COLO668 (cell line): ENCODE measurements around the gene GAD2.

Experiments used
- DNase-seq: peaks from one replicate; lab custom pipeline; 2025; ENCODE audit not compliant: unreplicated experiment; lab: John Stamatoyannopoulos, UW

Gene GAD2

DNA sequence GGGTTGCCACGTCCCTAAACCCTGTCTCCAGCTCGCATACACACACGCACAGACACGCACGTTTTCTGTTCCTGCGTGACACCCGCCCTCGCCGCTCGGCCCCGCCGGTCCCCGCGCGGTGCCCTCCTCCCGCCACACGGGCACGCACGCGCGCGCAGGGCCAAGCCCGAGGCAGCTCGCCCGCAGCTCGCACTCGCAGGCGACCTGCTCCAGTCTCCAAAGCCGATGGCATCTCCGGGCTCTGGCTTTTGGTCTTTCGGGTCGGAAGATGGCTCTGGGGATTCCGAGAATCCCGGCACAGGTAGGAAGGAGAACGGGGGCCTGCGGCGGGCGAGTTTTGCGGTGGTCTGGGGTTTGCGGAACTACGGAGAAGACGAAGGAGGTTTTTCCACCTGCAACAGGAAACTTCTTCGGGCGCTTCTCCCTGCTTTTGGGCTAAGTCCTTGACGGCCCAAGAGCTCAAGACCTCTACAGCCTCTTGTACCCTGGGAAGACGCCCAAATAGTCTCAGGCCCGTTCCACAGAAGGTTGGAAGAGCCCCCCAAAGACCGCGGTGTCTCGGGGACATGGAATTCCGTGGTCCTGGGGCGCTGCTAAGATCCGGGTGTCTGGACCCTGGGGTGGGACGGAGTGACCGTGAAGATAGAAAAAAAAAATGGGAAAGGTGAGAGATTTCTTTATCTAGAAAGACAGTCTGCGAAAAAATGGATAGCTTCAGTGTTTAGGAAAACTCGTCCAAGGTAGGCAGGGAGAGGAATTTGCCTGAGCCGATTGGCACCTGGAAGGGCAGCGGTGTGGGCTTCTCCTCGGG is at the start of gene GAD2:
Gene GAD2 (plus strand): TSS at position 190 of the 811 bp plus-strand sequence. CDS start 36 bp downstream, at position 226.
- DNase-seq, result peak; percentile 18

DNA sequence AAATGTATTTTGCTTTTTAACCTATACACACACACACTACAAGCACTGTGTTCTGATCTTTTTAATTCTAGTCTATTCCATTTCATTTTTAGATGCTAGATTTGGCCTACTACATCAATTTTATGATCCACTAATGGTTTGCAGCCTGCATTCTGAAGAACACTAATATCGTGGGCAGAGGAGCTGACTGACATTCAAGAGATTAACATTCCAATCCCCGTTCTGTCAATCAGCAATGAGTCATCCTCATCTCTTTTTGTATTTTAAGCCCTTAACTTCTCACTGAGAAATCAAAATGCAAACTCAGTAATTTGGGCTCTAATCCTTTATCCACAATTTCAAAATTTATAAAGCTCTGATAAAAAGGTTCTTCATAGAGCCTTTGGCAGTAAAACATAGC is 47.1 kb upstream of the GAD2 start:
- no peak for DNase-seq

DNA sequence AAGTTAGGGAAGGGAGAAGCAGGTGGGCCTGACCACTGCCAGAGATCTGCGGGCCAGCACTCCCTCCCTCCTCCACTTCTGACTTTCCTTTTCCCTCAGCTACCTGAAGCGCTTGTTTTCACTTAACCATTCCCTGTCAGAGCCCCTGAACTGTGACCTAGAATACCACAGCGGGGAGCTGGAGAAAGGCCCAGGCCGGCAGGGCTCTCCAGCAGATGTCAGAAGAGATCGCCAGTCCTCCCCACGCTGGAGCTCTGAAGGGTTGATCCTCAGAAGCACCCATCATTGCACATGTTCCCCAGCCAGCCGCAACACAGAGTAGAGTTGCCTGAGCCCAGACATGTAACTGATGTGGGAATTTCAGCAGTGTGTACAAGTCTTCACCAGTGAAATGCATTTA is 44.4 kb upstream of the GAD2 start:
- no peak for DNase-seq

DNA sequence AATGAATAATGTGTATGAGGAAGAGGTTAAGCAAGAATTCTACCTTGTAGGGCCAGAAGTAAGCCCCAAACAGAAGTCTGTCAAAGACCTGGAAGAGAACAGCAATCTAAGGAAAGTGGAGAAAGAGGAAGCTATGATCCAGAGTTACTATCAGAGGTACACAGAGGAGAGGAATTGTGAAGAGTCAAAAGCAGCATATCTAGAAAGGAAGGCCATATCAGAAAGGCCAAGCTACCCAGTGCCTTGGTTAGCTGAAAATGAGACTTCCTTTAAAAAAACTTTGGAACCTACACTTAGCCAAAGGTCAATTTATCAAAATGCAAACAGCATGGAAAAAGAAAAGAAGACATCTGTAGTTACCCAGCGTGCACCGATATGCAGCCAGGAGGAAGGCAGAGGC is 42.7 kb upstream of the GAD2 start:
- DNase-seq, result no peak

DNA sequence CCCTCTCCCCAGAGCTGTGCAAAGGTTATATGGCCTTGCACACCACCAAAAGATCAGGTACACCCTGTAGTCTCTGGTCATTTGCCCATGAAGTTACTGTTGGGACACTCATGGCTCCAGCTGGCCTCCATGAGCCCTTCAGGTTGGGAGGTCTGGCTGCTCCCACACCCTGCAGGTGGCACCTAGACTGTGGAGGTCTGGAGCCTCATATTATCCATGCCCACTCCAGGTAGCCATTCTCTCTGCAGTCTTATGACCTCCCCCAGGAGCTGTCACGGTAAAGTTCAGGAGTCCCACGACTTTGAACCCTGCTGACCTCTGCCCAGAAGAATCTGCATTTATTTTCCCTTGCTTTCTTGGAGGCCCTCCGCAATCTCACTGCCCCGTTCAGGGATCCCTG is 39.2 kb upstream of the GAD2 start:
- no peak for DNase-seq

DNA sequence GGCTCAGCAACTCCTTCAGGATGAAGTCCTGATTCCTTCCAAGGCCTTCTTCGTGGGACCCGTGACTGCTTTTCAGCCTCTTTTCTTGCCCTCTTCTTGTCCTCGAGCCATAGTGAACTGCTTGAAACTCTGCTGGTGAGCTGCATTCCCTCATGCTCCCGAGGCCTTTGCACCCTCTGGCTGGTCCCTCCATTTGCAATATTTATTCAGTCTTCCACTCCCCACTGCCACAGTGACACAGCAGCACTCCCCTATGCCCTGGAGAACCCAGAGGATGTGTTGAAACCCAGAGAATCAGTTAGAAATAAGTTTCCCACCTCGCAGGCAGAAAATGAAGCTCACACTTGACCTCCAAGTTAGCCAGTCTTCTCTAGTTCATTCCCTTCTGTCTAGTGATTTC is 22.3 kb upstream of the GAD2 start:
- DNase-seq, result no peak

DNA sequence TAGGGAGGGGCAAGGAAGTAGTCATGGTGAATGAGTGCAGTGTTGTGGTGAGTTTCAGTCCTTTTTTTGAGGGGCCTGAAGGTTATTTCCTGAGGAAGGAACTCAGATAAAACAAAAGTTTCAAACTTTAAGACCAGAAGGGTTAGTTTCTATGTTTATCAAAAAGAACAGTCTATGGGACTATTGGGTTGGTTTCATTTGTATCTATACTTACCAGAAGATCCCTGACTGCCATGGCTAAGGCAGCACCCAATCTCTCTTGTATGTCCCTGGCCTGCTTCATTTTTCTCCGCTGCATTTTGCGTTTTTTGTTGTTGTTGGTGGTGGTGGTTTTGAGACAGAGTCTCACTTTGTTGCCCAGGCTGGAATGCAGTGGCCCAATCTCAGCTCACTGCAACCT is 19.3 kb upstream of the GAD2 start:
- no peak for DNase-seq

DNA sequence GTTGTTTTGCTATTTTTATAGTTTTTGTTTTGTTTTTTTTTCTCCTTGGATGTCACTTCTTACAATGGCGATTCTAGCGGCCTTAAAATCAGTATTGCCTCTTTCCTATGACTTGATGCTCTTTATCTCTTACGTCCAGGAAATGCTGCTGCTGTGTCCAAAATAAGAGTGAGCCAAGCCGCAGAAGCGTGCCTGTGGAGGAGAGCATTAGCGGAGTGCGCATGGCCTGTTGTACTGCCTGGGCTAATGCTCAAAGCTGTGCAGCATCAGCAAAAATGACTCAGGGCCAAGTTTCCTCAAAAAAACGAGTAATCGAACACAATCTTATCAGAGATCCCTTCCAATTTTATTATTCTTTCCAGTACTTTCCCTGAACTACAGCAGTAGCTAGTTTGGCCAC is 18.5 kb upstream of the GAD2 start:
- DNase-seq, result no peak

DNA sequence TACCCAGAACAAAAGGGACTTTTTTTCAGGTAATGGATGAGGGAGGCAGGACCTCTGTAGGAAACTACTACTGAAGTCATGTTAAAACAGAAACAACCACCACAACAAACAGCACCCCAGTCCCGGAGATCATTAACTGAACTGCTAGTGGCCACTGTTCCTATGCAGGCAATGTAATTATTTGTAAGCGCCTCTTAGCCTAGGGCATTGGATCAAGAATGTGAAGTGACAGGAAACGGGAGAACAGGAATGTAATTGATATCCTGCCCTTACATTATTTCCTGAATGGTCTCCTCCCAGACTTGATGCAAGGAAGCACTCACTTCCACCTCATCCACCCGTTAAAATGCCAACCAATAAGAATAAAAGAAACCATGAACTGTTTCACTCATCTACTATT is 16.7 kb upstream of the GAD2 start:
- DNase-seq, result peak; percentile 1

DNA sequence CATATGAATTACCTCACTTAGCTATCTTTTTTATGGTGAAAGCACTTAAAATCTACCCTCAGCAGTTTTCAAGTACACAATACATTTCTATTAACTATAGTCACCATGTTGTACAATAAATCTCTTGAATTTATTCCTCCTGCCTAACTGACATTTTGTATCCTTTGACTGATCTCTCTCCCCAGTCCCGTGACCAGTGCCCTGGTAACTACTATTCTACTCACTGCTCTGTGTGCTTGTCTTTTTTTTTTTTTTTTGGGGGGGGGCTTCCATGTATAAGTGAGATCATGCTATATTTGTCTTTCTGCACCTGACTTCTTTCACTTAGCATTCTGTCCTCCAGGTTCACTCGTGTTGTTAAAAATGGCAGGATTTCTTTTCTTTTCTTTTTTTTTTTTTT is 11.4 kb upstream of the GAD2 start:
- no peak for DNase-seq

DNA sequence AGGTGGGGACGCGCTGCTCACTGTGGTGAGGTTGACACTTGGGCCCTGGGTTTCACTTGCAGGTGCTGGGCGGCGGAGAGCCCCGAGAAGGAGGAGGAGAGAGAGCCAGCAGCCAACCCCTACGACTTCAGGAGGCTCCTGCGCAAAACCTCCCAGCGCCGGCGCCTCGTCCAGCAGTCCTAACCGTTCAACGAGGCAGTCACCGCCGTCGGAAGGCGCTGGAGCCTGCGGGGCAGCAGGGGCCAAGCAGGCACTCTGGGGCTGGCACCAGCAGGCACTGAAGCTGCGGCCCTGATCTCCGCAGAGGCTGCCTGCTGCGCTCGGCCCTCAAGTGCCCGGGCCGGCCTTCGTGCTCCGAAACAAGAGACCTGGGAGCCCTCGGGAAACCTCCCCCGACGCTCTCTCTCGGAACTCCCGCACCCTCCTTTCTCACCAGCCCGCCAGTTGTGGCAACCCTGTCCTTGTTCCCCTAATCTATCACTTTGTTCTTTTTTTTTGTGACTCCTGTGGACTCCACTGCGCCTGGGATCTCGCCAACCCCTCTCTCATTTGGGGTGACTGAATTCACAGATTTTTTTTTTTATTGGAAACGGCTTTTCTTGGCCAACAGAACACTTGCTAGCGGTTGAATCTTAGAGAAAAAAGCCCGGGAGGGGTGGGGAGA is 4.7 kb upstream of the GAD2 start:
- no peak for DNase-seq

DNA sequence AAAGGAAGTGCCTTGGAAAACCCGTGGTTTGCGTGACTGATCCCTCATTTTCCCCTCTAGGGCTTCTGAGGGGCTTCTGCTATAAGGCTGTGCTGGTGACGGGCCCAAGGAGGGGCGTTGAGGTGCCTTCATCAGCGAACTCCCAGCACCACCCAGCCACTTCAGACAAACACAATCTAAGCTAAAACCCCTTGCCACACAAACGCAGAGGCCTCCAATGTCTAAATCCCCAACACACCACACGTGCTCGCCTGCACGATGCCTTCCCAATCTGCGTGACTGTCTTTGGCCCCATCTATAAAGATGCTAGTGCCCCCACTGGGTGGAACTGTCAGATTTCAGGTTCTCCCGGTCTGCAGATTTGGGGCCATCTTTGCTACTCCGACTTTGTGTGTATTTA is 4.1 kb upstream of the GAD2 start:
- DNase-seq, result no peak

DNA sequence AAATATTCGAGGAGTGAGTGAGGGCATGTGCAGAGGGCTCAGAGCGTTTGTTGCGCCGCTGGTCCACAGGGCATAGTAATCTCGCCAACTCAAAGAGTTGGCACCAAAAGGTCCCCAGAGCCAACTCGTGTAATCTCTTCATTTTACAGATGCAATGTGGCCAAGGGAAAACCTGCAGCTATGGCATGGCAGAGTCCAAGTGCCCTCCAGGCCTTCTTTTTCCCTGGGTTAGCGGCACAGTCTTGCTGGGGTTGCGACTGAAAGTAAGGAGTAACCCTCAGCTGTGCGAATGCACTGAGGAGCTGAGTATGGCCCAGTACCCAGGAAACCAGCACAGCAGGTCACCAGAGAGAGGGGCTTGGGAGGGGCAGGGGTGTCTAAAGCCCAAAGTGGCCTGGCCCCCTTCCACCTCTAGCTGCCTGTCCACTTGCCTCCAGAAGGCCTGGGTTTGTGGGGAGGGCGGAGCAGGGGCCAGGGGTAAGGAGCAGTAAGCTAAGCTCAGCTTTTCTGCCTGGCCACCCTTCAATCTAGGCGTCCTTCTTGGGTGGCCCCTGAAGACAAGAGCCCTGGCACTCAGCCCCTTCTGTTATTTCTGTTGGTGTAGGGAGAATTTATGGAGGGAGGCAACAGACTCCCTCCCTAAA is 3.3 kb upstream of the GAD2 start:
- DNase-seq, result no peak

DNA sequence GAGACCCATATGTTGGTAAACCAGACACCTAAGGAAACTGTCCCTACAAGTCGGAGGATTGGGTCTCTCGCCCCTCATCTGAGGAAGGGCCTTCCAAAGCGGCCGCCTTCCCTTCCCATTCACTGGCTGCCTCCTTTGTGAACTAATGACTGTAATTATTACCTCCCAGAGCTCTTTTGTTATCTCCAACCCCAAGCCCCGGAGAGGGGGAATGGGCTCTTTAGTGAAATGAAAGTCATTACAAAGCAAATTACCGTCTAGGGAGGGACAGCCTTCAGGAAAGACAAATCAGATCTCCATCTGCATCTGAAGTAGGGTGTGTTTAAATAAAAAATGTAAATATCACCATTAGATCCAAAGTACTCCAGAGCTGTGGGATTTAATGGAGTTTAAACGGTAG is 2.6 kb upstream of the GAD2 start:
- no peak for DNase-seq

DNA sequence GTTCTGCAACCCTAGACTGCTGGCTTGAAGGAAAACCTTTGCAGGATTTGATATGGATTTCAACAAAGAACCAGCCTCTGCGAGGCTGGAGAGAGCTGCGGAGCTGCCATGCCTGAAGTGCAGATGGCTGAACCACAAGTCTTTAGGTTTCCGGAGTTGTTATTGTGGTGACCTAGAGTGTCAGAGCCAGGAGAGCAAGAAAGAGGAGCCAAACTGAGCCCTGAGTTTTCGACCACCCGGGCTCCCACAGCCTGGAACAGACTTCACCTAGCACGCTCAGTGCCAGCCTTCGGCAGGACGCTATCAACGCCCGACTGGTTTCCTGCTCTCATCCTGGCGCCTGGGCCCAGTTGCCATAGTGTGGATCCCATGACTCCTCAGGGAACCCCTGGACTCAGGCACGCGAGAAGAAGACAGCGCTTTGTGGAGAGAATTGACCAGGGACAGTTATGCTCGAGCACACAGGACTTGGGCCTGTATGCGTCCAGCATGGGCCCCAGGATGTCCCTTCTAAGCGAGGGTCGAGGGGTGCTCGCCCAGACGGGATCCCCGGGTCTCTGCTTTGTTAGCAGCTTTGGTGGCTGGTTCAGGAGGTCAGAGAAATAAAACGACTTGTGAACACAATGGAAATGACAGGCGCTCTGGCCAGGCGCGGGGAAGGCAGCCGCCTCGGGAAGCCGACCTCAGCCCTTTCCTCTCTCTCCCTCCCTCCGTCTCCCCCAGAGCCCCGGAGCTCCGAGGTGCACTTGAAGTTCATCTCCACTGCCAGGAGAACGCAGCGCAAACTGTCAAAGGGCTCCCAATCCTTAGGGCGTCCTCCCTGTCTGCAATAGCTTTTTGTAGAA is 1.8 kb upstream of the GAD2 start:
- DNase-seq, result no peak

DNA sequence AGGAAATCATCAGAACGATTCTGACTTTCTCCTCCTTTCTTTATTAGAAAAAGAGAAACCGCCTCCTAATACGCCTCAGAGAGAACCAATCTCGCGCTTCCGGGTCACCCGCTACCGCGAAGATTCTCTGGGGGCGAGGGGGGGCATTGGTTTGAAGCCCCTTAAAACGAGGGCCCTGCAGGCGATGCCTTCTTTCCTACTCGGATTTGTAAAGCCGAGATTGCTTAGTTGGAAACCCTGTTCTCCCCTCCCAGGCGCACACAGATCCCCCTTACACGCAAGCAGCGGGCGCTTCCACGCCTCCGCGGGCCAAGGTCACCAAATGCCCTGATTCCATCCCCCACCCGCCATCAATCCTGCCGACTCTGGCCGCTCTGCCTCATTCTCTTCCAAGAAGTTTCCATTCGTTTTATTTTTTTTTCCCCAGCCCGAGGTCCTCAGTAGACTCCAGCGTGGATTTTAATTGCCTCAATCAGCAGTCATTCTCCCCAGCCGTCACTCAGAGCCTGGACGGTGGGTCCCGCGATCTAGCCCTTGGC is 1.1 kb upstream of the GAD2 start:
- DNase-seq, result no peak

DNA sequence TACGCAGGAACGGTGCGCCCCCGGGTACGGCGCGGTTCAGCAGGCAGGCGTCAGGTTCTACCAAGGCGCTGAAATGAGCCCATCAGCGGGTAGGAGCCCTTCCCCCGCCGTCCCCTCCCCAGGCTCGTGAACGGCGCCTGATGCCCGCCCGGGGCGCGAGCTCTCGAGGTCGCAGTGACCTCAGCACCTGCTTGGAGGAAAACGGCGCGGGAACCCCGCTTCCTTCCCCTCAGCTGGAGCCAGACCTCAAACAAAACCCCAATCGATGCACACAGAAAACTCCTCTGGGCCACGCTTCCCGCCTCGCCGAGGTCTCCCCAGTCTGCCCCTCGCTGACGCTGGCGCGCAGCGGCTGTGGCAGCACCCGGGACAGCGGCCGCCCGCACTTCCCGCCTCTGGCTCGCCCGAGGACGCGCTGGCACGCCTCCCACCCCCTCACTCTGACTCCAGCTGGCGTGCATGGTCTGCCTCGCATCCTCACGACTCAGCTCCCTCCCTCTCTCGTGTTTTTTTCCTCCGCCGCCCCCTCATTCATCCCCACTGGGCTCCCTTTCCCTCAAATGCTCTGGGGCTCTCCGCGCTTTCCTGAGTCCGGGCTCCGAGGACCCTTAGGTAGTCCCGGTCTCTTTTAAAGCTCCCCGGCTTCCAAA is 514 bp upstream of the GAD2 start:
- peak; percentile 28 for DNase-seq

DNA sequence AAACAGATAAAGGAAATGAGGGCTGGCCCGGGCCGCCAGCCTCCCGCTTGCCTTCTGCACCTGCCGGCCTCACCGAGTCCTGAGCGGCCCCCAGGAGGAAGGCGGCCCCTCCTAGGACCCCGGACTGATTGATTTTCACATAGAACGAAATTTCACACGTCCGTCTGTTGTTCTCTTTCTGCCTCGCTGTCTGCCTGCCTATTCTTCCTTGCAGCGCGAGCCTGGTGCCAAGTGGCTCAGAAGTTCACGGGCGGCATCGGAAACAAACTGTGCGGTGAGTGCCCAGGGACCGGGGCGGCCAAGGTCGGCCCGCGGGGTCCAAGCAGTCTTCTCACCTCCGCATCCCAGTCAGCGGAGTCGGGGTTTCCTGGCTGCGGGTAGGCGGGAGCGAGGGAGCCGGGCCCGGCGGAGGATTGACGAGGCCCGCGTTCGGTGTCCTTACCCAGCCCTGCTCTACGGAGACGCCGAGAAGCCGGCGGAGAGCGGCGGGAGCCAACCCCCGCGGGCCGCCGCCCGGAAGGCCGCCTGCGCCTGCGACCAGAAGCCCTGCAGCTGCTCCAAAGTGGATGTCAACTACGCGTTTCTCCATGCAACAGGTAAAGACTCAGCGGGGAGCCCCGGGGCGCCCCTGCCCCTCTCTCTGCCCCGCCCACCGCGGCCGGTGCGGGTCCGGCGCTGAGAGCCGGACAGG is 967 bp downstream of the GAD2 start:
- peak; percentile 32 for DNase-seq

DNA sequence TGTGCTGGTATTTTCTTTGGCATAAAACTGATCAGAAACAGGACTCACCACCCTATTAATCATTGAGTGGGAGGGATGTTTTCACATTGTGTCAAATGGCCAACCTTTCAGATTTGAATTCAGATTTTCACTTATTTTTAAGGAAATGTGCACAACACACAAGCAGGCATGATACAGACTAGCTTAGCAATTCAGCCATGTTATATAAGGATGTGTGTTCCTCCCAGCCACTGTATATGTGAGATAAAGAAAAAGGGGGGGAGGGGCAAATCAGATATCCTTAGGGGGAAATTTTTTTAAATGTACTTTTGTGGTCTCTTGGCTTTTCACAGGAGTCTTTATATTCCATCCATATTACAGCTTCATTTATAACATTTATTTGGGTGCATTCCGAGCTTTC is 3.1 kb downstream of the GAD2 start:
- no peak for DNase-seq

DNA sequence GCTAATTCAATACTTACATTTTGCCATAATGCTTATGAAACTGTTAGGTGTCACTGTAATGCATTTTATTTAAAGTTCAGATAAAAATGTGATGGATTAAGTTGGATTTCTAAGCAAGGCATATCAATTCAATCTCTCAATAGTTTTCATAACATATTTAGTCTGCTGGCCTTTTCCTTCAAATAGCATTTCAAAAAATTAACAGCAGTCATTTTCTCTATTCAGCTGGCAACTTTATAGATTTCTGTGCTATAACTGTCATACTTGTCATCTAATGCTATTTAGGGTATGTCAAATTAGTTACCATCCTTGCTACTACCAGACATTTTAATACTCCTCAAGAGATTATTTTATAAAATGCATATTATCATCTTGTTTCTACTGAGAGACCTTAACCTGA is 4.3 kb downstream of the GAD2 start:
- DNase-seq, result no peak
